ENCODE results near the gene MCU. TPM values are rescaled to one million over a fixed set of nuclear protein-coding genes. Genes with fewer than 3 reads are reported as not detected.
"Not testable (repeated sequence)": the region's sequence is repeated elsewhere in the genome, so short reads cannot be mapped to it uniquely, and the experiment has no call there.

The MCU gene
- total RNA-seq, 1 donor from 2014 or later: 31.8 TPM

- Histone ChIP-seq H4K20me1 (ENCODE audit: insufficient read depth, low read length) (no peaks in the 10 kb centered on the region), H3K9ac (ENCODE audit: low read length) (no peak overlapping the region)
- H3K4me1 Mint-ChIP-seq (ENCODE audit: low read depth, unreplicated experiment): peaks cover 4% of the 10 kb centered on the region
These were observed 26.0 kb upstream of the MCU start for GRCh38 chr10:72665925-72666324.

GRCh38 chr10:72667207-72667864, 24.6 kb upstream of the MCU start:
- no peak overlapping the region for H3K4me3 ChIP-seq (ENCODE audit: insufficient read depth, low read depth, low read length)
- TF ChIP-seq EZH2 (IDR thresholded peaks at IDR 0.05; ENCODE audit: insufficient read depth, low read length) (no peak), CTCF (IDR thresholded peaks at IDR 0.05; ENCODE audit: insufficient read depth, low read depth, low read length) (no peak)
- no peak overlapping the region for H3K4me3 Mint-ChIP-seq (ENCODE audit: unreplicated experiment)

More at GRCh38 chr10:72665925-72666324, 26.0 kb upstream of the MCU start:
- H3K9me3 ChIP-seq (ENCODE audit: insufficient read depth, low read depth, low read length): no peaks in the 10 kb centered on the region
- H3K36me3 Mint-ChIP-seq (ENCODE audit: low read depth, unreplicated experiment): no peaks in the 10 kb centered on the region
- H3K4me1 ChIP-seq (ENCODE audit: insufficient read depth, low read length): no peaks in the 10 kb centered on the region
- H3K27ac ChIP-seq (ENCODE audit: low read depth, low read length): no peak overlapping the region
- no peaks in the 10 kb centered on the region for H3K36me3 ChIP-seq (ENCODE audit: insufficient read depth, low read length)
- no peak overlapping the region for H2AFZ ChIP-seq (ENCODE audit: low read depth, low read length)
- H3K27me3 ChIP-seq (ENCODE audit: insufficient read depth, low read length): no peaks in the 10 kb centered on the region
- DNase-seq (ENCODE audit: low read depth) (peak; percentile 17), FAIRE-seq (no peak)
- H3K4me2 ChIP-seq (ENCODE audit: low read length): no peak overlapping the region
- no peak overlapping the region for H3K4me3 ChIP-seq (ENCODE audit: insufficient read depth, low read depth, low read length)
- H3K27ac Mint-ChIP-seq (ENCODE audit: unreplicated experiment): no peak overlapping the region
- no peak overlapping the region for H3K4me3 Mint-ChIP-seq (ENCODE audit: unreplicated experiment)
- no peaks in the 10 kb centered on the region for H3K27me3 Mint-ChIP-seq (ENCODE audit: low read depth, unreplicated experiment)
- no peaks in the 10 kb centered on the region for H3K9me3 Mint-ChIP-seq (ENCODE audit: unreplicated experiment)
- no peaks in the 10 kb centered on the region for H3K79me2 ChIP-seq (ENCODE audit: insufficient read depth, low read length)
- TF ChIP-seq EZH2 (IDR thresholded peaks at IDR 0.05; ENCODE audit: insufficient read depth, low read length) (no peak), CTCF (IDR thresholded peaks at IDR 0.05; ENCODE audit: insufficient read depth, low read depth, low read length) (no peak)

GRCh38 chr10:72673280-72673679, 18.7 kb upstream of the MCU start:
- no peaks in the 10 kb centered on the region for H3K79me2 ChIP-seq (ENCODE audit: insufficient read depth, low read length)
- no peaks in the 10 kb centered on the region for H3K27me3 Mint-ChIP-seq (ENCODE audit: low read depth, unreplicated experiment)
- H3K4me3 Mint-ChIP-seq (ENCODE audit: unreplicated experiment): no peak overlapping the region
- no peaks in the 10 kb centered on the region for H3K36me3 Mint-ChIP-seq (ENCODE audit: low read depth, unreplicated experiment)
- H3K27me3 ChIP-seq (ENCODE audit: insufficient read depth, low read length): no peaks in the 10 kb centered on the region
- no peak overlapping the region for H3K4me2 ChIP-seq (ENCODE audit: low read length)
- H3K36me3 ChIP-seq (ENCODE audit: insufficient read depth, low read length): no peaks in the 10 kb centered on the region
- no peak overlapping the region for H3K27ac Mint-ChIP-seq (ENCODE audit: unreplicated experiment)
- H2AFZ ChIP-seq (ENCODE audit: low read depth, low read length): no peak overlapping the region
- TF ChIP-seq EZH2 (IDR thresholded peaks at IDR 0.05; ENCODE audit: insufficient read depth, low read length): no peak
- peaks cover 14% of the 10 kb centered on the region for H3K9me3 Mint-ChIP-seq (ENCODE audit: unreplicated experiment)
- H3K9ac ChIP-seq (ENCODE audit: low read length): no peak overlapping the region
- H4K20me1 ChIP-seq (ENCODE audit: insufficient read depth, low read length): no peaks in the 10 kb centered on the region
- H3K9me3 ChIP-seq (ENCODE audit: insufficient read depth, low read depth, low read length): no peaks in the 10 kb centered on the region
- H3K4me3 ChIP-seq (ENCODE audit: insufficient read depth, low read depth, low read length): no peak overlapping the region
- H3K27ac ChIP-seq (ENCODE audit: low read depth, low read length): no peak overlapping the region
- DNase-seq (ENCODE audit: low read depth) (no peak), FAIRE-seq (no peak)
- H3K4me1 Mint-ChIP-seq (ENCODE audit: low read depth, unreplicated experiment): peaks cover 4% of the 10 kb centered on the region
- H3K4me1 ChIP-seq (ENCODE audit: insufficient read depth, low read length): peaks cover 11% of the 10 kb centered on the region

More at GRCh38 chr10:72667207-72667864, 24.6 kb upstream of the MCU start:
- Mint-ChIP-seq H3K36me3 (ENCODE audit: low read depth, unreplicated experiment) (no peaks in the 10 kb centered on the region), H3K4me1 (ENCODE audit: low read depth, unreplicated experiment) (peaks cover 4% of the 10 kb centered on the region), H3K9me3 (ENCODE audit: unreplicated experiment) (peaks cover 2% of the 10 kb centered on the region), H3K27me3 (ENCODE audit: low read depth, unreplicated experiment) (no peaks in the 10 kb centered on the region), H3K27ac (ENCODE audit: unreplicated experiment) (no peak overlapping the region)
- Histone ChIP-seq H3K4me2 (ENCODE audit: low read length) (no peak overlapping the region), H3K79me2 (ENCODE audit: insufficient read depth, low read length) (no peaks in the 10 kb centered on the region), H3K9me3 (ENCODE audit: insufficient read depth, low read depth, low read length) (no peaks in the 10 kb centered on the region), H4K20me1 (ENCODE audit: insufficient read depth, low read length) (no peaks in the 10 kb centered on the region), H3K27ac (ENCODE audit: low read depth, low read length) (no peak overlapping the region), H3K9ac (ENCODE audit: low read length) (no peak overlapping the region), H3K4me1 (ENCODE audit: insufficient read depth, low read length) (no peaks in the 10 kb centered on the region), H3K36me3 (ENCODE audit: insufficient read depth, low read length) (no peaks in the 10 kb centered on the region), H3K27me3 (ENCODE audit: insufficient read depth, low read length) (no peaks in the 10 kb centered on the region), H2AFZ (ENCODE audit: low read depth, low read length) (no peak overlapping the region)
- FAIRE-seq: no peak
- DNase-seq (ENCODE audit: low read depth): no peak

GRCh38 chr10:72674174-72674573, 17.8 kb upstream of the MCU start:
- not testable (repeated sequence) for H3K4me1 Mint-ChIP-seq (ENCODE audit: low read depth, unreplicated experiment); H4K20me1 ChIP-seq (ENCODE audit: insufficient read depth, low read length); H3K4me2 ChIP-seq (ENCODE audit: low read length); H3K36me3 ChIP-seq (ENCODE audit: insufficient read depth, low read length); DNase-seq (ENCODE audit: low read depth); H3K27me3 ChIP-seq (ENCODE audit: insufficient read depth, low read length); H3K27ac ChIP-seq (ENCODE audit: low read depth, low read length); H3K79me2 ChIP-seq (ENCODE audit: insufficient read depth, low read length); H3K4me3 Mint-ChIP-seq (ENCODE audit: unreplicated experiment); H3K27me3 Mint-ChIP-seq (ENCODE audit: low read depth, unreplicated experiment); H3K4me3 ChIP-seq (ENCODE audit: insufficient read depth, low read depth, low read length); H3K9me3 ChIP-seq (ENCODE audit: insufficient read depth, low read depth, low read length); FAIRE-seq; H2AFZ ChIP-seq (ENCODE audit: low read depth, low read length); H3K36me3 Mint-ChIP-seq (ENCODE audit: low read depth, unreplicated experiment); H3K27ac Mint-ChIP-seq (ENCODE audit: unreplicated experiment); H3K9ac ChIP-seq (ENCODE audit: low read length)
- peaks cover 14% of the 10 kb centered on the region for H3K9me3 Mint-ChIP-seq (ENCODE audit: unreplicated experiment)
- peaks cover 11% of the 10 kb centered on the region for H3K4me1 ChIP-seq (ENCODE audit: insufficient read depth, low read length)
